Measurements from ENCODE around the gene HACD4.

DNA sequence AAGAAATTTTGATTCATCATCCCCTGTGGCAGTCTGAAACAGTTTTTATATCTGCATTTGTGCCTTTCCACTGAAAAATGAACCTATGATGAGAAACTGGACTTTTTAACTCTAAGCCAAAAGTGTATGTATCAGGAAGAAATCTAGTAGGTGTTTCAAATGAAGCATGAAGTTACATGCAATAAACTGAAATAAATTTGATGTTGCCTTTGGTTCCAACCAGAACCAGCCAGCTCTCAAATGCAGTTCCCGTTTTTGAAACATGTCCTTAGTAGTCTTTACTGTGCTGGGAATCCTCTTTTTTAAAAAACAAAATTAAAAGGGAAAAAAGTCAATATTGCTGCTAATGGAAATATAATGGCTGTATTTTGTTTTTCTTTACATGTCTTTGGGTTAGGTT lies 43.9 kb downstream of the HACD4 start:
- TF ChIP-seq, protein P1, sequence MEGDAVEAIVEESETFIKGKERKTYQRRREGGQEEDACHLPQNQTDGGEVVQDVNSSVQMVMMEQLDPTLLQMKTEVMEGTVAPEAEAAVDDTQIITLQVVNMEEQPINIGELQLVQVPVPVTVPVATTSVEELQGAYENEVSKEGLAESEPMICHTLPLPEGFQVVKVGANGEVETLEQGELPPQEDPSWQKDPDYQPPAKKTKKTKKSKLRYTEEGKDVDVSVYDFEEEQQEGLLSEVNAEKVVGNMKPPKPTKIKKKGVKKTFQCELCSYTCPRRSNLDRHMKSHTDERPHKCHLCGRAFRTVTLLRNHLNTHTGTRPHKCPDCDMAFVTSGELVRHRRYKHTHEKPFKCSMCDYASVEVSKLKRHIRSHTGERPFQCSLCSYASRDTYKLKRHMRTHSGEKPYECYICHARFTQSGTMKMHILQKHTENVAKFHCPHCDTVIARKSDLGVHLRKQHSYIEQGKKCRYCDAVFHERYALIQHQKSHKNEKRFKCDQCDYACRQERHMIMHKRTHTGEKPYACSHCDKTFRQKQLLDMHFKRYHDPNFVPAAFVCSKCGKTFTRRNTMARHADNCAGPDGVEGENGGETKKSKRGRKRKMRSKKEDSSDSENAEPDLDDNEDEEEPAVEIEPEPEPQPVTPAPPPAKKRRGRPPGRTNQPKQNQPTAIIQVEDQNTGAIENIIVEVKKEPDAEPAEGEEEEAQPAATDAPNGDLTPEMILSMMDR (tag by site-specific recombination; IDR thresholded peaks at IDR 0.05) = no peak
- TF ChIP-seq, protein P2, sequence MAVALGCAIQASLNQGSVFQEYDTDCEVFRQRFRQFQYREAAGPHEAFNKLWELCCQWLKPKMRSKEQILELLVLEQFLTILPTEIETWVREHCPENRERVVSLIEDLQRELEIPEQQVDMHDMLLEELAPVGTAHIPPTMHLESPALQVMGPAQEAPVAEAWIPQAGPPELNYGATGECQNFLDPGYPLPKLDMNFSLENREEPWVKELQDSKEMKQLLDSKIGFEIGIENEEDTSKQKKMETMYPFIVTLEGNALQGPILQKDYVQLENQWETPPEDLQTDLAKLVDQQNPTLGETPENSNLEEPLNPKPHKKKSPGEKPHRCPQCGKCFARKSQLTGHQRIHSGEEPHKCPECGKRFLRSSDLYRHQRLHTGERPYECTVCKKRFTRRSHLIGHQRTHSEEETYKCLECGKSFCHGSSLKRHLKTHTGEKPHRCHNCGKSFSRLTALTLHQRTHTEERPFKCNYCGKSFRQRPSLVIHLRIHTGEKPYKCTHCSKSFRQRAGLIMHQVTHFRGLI (tag by site-specific recombination; IDR thresholded peaks at IDR 0.05) = no peak
- TF ChIP-seq ZNF324 (tag by site-specific recombination; IDR thresholded peaks at IDR 0.05) (no peak), PRDM1 (tag by site-specific recombination; IDR thresholded peaks at IDR 0.05) (no peak)

Measured in HEK293 (cell line).